Measurements from ENCODE around the gene SYP.

DNA sequence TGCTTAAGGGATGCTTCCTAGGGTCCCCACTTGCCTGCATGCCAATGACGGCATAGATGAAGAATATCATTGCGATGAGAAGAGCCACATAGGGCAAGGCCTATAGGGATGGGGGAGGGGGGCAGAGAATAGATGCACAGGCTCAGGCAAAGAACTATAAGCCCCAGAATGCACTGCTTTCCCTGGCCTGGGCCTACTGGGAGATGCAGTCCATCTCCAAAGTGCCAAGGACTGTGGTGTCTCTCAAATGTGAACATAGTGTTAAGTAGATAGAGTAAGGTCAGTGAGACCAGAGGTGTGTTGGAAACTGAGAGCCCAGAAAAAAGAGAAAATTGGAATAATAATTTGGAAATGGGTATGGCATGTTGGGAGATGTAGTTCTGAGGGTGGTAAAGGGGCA lies 12.2 kb upstream of the SYP start:
- TF ChIP-seq, protein P1, sequence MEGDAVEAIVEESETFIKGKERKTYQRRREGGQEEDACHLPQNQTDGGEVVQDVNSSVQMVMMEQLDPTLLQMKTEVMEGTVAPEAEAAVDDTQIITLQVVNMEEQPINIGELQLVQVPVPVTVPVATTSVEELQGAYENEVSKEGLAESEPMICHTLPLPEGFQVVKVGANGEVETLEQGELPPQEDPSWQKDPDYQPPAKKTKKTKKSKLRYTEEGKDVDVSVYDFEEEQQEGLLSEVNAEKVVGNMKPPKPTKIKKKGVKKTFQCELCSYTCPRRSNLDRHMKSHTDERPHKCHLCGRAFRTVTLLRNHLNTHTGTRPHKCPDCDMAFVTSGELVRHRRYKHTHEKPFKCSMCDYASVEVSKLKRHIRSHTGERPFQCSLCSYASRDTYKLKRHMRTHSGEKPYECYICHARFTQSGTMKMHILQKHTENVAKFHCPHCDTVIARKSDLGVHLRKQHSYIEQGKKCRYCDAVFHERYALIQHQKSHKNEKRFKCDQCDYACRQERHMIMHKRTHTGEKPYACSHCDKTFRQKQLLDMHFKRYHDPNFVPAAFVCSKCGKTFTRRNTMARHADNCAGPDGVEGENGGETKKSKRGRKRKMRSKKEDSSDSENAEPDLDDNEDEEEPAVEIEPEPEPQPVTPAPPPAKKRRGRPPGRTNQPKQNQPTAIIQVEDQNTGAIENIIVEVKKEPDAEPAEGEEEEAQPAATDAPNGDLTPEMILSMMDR (IDR thresholded peaks at IDR 0.05), result no peak
- TF ChIP-seq EP300 (IDR thresholded peaks at IDR 0.05) (no peak), POLR2AphosphoS5 (IDR thresholded peaks at IDR 0.05) (no peak), POLR2A (IDR thresholded peaks at IDR 0.05) (no peak)

Measured in sigmoid colon (tissue), 4 donors.